K562 (cell line): ENCODE measurements around the gene SLC16A5. TPM values are rescaled to one million over a fixed set of nuclear protein-coding genes. Genes with fewer than 3 reads are reported as not detected.
A peak's percentile ranks its signal among the peaks of the same experiment; 100 is the strongest.

ENCODE experiments used
- CHAMP1 ChIP-seq: fragments of 450-650 bp; IDR thresholded peaks from 2 replicates; pipeline ENCODE4 v1.6.1; 2016; ENCODE audit warnings: mild to moderate bottlenecking
- ETS2 ChIP-seq: IDR thresholded peaks from 2 replicates; pipeline ENCODE4 v1.6.1; 2016; ENCODE audit warnings: borderline replicate concordance, missing genetic modification characterization, mild to moderate bottlenecking, moderate library complexity, missing compliant biosample characterization; ENCODE audit not compliant: poor library complexity, severe bottlenecking
- PBX2 ChIP-seq, 2 experiments: IDR thresholded peaks in 1 of 2; conservative IDR thresholded peaks in 1 of 2; 2 replicates each; pipeline ENCODE4 v1.6.1; 2016; ENCODE audit warnings: low read depth in 2 of 2, mild to moderate bottlenecking in 1 of 2, missing compliant biosample characterization in 1 of 2, missing genetic modification characterization in 1 of 2, moderate library complexity in 1 of 2
- RUNX1 ChIP-seq: sonication (generic); IDR thresholded peaks from 2 replicates; pipeline ENCODE4 v1.6.1; 2016; ENCODE audit warnings: antibody characterized with exemption, low read depth
- SMARCA4 ChIP-seq: fragments of 450-650 bp; IDR thresholded peaks from 2 replicates; pipeline ENCODE4 v1.6.1; 2016
- STAT5B ChIP-seq: fragments of 250-450 bp; sonication (Bioruptor Pico); IDR thresholded peaks from 2 replicates; pipeline ENCODE4 v1.8.0; 2021; ENCODE audit warnings: mild to moderate bottlenecking, inconsistent platforms
- THRA ChIP-seq: fragments of 450-650 bp; IDR thresholded peaks from 2 replicates; pipeline ENCODE4 v1.6.1; 2017; ENCODE audit warnings: mild to moderate bottlenecking, moderate library complexity
- U2AF2 ChIP-seq: fragments of 200-400 bp; formaldehyde crosslinking; optimal IDR thresholded peaks from 2 replicates; pipeline ENCODE3; 2017; ENCODE audit warnings: low read depth, mild to moderate bottlenecking, low read length
- YY1 ChIP-seq, 3 experiments: IDR thresholded peaks; 2 replicates each; pipeline ENCODE4 v1.6.1; 2011; ENCODE audit warnings: low read length in 2 of 3, mild to moderate bottlenecking in 2 of 3, moderate library complexity in 2 of 3, borderline replicate concordance in 1 of 3, control low read depth in 1 of 3, low read depth in 1 of 3; ENCODE audit not compliant: insufficient read depth in 3 of 3, insufficient replicate concordance in 2 of 3, control insufficient read depth in 1 of 3, insufficient read length in 1 of 3; ENCODE audit errors: extremely low read depth in 1 of 3
- ZBTB33 ChIP-seq: sonication (generic); formaldehyde crosslinking; IDR thresholded peaks from 2 replicates; pipeline ENCODE4 v1.8.1; 2023; ENCODE audit warnings: mild to moderate bottlenecking, missing genetic modification reagents
- ZFP91 ChIP-seq: sonication (generic); formaldehyde crosslinking; IDR thresholded peaks from 2 replicates; pipeline ENCODE4 v1.8.0; 2022; ENCODE audit warnings: mild to moderate bottlenecking, missing genetic modification reagents
- ZNF324 ChIP-seq: fragments of 250-450 bp; sonication (Bioruptor Pico); IDR thresholded peaks from 2 replicates; pipeline ENCODE4 v1.4.0; 2020; ENCODE audit warnings: mild to moderate bottlenecking
- ZNF584 ChIP-seq: fragments of 200-800 bp; sonication (Bioruptor generic); IDR thresholded peaks from 2 replicates; pipeline ENCODE4 v1.6.1; 2016; ENCODE audit warnings: low read depth, mild to moderate bottlenecking, missing genetic modification characterization, missing compliant biosample characterization
- polyA plus RNA-seq, 8 experiments: library from polyadenylated mRNA; depleted of rRNA in 4 of 8; stranded (reverse) in 5 of 8; unstranded in 3 of 8; fragments of >200 nt; fragmentation: Nextera tagmentation in 2 of 8; fragmentation: Illumina TruSeq in 1 of 8; extraction: Ambion mirVana in 2 of 8; extraction: Trizol in 1 of 8; gene quantifications; 2 replicates each; pipeline versions ENCODE4 v1.2.1 to v1.2.3, GENCODE V29; 2011 to 2014; ENCODE audit warnings: inconsistent platforms in 1 of 8, missing spikeins in 1 of 8
- total RNA-seq, 7 experiments: library from RNA; depleted of rRNA in 6 of 7; stranded (reverse); fragments of >200 nt in 6 of 7; fragmentation: Illumina TruSeq in 2 of 7; extraction: Trizol in 2 of 7; gene quantifications; 2 replicates each; pipeline versions ENCODE4 v1.2.1 to v1.2.3, GENCODE V29; 2011 to 2021; ENCODE audit warnings: low replicate concordance in 1 of 7
- TF ChIP-seq, protein P1 (sequence below): fragments of 250-450 bp; sonication (Bioruptor Pico); IDR thresholded peaks from 2 replicates; pipeline ENCODE4 v1.9.0; 2021; ENCODE audit warnings: mild to moderate bottlenecking

Gene SLC16A5
- total and polyA plus RNA-seq, 9 of the 15 experiments (the other 6 are each of a cell fraction or from before 2014, with no cell fraction given) = 0.06 to 2.6 (median 0.91) TPM

GRCh38 chr17:75131278-75132017 is 43.7 kb downstream of the SLC16A5 start, which contains the start of gene NT5C (continued):
- peak in 2 of 3 experiments; percentile 76 to 84 for TF ChIP-seq YY1 (IDR thresholded peaks at IDR 0.05; ENCODE audit: borderline replicate concordance in 1 of 3, control insufficient read depth in 1 of 3, extremely low read depth in 1 of 3, insufficient read depth in 3 of 3, insufficient read length in 1 of 3, insufficient replicate concordance in 2 of 3, low read depth in 1 of 3, low read length in 2 of 3)
- TF ChIP-seq ZNF324 (CRISPR knock-in tag) = no peak
- TF ChIP-seq CHAMP1 = no peak
- no peak for TF ChIP-seq THRA
- TF ChIP-seq RUNX1 = no peak
- TF ChIP-seq ZFP91 (CRISPR knock-in tag) = no peak
- TF ChIP-seq, protein P1, sequence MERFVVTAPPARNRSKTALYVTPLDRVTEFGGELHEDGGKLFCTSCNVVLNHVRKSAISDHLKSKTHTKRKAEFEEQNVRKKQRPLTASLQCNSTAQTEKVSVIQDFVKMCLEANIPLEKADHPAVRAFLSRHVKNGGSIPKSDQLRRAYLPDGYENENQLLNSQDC (CRISPR knock-in tag) = 0 out of 2 replicates have a peak, but pooled peaks have one; percentile 6
- TF ChIP-seq STAT5B = no peak
- no peak for TF ChIP-seq PBX2 (CRISPR knock-in tag; IDR thresholded peaks at IDR 0.05; ENCODE audit: low read depth)
- no peak for TF ChIP-seq PBX2 (tag; conservative IDR thresholded peaks at IDR 0.05; ENCODE audit: low read depth)
- TF ChIP-seq ZBTB33 (CRISPR knock-in tag) = no peak
- TF ChIP-seq U2AF2 = no peak
- TF ChIP-seq ETS2 (tag) = no peak
- TF ChIP-seq SMARCA4 = no peak
- TF ChIP-seq ZNF584 (CRISPR knock-in tag) = no peak
